ENCODE data around the gene PRRT4.

Gene PRRT4

DNA sequence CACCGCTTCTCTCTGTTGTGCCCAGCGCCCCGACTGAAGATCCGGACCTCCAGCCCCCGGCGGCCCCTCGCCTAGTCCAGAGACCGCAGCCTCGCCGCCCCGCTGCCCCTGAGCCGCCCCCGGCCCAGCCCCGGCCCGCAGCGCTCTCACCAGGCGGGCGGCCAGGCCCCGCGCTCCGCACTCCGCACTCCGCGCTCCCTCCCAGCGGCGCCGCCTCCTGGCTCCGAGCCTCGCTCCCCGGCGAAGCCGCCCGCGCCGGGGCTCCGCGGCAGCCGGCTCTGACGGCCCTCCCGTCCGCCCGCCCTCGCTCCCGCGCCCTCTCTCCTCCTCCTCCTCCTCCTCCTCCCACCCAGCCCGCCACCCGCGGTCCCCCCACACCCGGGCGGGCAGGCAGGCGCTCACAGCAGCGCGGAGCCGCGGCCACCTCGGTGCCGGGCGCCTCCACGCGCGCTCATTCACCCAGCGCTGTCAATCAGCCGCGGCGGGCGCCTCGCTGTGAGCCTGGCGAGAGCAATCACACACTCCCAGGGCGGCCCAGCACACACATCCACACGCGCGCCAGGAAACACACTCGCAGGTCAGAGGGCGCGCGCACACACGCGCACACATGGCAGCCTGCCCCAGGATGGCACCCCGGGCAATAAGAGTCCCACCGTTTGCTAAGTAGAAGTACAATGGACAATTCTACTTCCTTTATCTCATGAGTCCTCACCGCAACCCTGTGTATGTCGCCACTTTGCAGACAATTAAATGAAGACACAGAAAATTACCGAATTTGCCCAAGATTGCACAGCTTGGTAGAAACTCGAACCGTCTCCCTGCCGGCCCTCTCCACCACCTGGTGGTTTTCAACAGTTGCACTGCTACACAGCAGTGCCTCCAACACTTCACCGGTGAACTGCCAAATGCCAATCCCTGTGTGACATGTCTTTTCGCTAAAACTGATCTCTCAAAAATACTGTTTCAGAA is at the start of gene PRRT4:
PRRT4 (minus strand) TSS at position 280 of the 969 bp plus-strand sequence.
- DNase-seq (ENCODE audit: extremely low spot score): peak; percentile 50
- ChIA-PET POLR2A (no interaction called here), CTCF (interaction anchor here (1.0 kb wide), 1 partner anchor 20 kb away, joined by 3 read pairs; no protein-coding TSS in a partner anchor)
- TF ChIP-seq, protein P1, sequence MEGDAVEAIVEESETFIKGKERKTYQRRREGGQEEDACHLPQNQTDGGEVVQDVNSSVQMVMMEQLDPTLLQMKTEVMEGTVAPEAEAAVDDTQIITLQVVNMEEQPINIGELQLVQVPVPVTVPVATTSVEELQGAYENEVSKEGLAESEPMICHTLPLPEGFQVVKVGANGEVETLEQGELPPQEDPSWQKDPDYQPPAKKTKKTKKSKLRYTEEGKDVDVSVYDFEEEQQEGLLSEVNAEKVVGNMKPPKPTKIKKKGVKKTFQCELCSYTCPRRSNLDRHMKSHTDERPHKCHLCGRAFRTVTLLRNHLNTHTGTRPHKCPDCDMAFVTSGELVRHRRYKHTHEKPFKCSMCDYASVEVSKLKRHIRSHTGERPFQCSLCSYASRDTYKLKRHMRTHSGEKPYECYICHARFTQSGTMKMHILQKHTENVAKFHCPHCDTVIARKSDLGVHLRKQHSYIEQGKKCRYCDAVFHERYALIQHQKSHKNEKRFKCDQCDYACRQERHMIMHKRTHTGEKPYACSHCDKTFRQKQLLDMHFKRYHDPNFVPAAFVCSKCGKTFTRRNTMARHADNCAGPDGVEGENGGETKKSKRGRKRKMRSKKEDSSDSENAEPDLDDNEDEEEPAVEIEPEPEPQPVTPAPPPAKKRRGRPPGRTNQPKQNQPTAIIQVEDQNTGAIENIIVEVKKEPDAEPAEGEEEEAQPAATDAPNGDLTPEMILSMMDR (IDR thresholded peaks at IDR 0.05; ENCODE audit: control extremely low read depth, extremely low read depth, low read depth, missing control alignments): no peak

DNA sequence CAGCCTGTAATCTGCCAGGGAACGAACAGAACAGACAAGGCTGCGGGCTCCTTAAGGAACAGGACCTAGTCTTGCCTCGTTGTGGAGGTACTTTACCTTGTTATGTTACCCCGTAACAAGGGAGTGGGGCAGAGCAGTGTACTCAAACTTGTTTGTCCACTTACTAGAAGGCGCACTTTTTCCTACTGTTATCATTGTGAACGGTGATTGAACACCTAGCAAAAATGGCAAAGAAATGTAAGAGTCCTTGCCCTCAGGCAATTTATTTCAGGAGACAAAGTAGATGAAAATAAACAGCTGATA is 48.9 kb upstream of the PRRT4 start:
- ChIA-PET CTCF (interaction anchor here (3.0 to 42.8 kb wide), 3 partner anchors 7 to 50 kb away, joined by 12 to 963 read pairs (median 963); partner anchors contain the start of gene IMPDH1), POLR2A (no interaction called here)
- TF ChIP-seq, protein P1 (IDR thresholded peaks at IDR 0.05; ENCODE audit: control extremely low read depth, extremely low read depth, low read depth, missing control alignments): no peak
- no peak for DNase-seq (ENCODE audit: extremely low spot score)

DNA sequence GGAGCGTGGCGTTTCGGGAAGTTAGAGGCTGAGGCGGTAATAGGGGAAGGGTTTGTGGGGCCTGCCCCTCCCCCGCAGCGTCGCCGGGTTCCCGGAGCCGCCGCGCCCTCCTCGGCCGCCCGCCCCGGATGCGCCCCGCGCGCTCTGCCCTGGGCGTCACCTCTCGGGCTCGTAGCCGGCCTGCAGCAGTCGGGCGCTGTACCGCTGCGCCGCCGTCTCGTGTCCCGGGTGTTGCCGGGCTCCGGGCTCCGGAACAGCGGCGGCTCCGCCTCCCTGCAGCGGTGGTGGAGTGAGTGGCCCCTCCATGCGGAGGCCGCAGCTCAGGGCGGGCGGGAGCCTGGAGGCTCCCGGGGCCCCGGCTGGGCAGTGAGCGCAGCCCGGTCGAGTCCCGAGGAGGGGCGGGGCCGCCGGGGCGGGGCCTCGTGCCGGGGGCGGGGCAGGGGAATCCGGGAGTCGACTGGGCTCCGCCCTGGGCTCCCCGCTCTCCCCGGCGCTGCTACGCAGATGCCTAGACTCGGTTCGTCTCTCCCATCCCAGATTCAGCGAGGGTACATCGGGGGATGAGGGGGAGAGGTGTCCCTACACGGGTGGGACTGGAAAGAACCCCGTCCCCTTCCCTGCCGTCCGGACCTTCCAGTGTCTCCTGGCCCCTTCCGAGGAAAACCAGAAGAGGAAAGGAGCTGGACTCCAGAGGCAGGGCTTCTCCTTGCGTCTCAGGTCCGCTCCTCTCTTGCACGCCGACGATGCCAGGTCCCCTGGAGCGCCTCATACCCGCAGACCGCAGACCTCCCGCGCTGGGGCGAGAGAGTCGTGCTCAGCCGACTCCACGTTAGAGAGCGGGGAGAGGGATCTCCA is 48.3 kb upstream of the PRRT4 start, which contains the start of gene IMPDH1:
IMPDH1 (minus strand) TSS at position 387 of the 855 bp plus-strand sequence; CDS start at position 306, 81 bp downstream.
- ChIA-PET CTCF (interaction anchor here (2.7 to 42.8 kb wide), 4 partner anchors 8 to 51 kb away, joined by 12 to 963 read pairs (median 490); partner anchors contain the start of gene IMPDH1), POLR2A (no interaction called here)
- peak; percentile 96 for DNase-seq (ENCODE audit: extremely low spot score)
- TF ChIP-seq, protein P1 (IDR thresholded peaks at IDR 0.05; ENCODE audit: control extremely low read depth, extremely low read depth, low read depth, missing control alignments): no peak

DNA sequence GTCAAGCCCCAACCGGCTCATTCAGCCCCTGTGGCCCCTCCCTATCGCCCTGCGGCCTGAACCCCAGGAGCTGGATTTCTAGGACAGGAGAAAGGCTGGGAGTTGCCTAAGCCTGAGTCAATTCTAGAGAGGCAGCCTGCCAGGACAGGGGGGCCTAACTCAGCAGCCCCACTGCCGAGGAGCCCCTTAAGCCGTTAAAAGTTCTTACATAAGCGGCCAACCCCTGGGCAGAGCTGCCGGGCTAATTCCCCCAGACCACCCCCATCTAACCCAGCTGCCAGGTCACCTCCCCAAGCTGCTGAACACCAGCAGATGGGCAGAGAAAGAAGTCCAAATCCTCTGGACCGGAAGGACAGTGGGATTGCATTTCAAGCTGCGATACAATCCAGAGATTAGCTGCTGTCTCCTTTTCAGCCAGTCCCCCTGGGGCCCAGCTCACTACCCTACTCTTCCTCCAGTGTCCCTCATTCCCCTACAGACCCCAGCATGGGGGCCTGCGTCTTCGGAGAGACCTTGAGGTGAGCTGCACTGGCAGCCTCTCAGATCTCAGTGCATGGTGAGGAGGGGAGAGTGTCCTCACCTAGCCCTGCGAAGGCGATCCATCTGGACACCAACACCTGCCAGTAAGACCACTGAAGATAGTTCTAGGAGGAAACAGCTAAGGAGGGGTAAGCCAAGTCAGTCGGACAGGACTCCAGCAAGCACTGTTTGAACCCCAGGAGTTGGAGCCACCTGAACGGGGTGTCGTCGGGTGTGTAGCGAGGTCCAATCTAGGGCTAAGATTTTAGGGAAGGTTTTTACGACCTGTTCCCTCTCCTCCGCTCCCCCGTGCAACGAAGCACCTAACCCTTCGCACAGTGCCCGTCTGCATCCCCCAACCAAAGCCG is 47.5 kb upstream of the PRRT4 start:
- CTCF ChIA-PET: interaction anchor here (1.2 to 42.8 kb wide), 5 partner anchors 9 to 61 kb away, joined by 3 to 963 read pairs (median 18); partner anchors contain the start of gene IMPDH1
- TF ChIP-seq, protein P1 (IDR thresholded peaks at IDR 0.05; ENCODE audit: control extremely low read depth, extremely low read depth, low read depth, missing control alignments): no peak
- DNase-seq (ENCODE audit: extremely low spot score): no peak
- POLR2A ChIA-PET: no interaction called here

DNA sequence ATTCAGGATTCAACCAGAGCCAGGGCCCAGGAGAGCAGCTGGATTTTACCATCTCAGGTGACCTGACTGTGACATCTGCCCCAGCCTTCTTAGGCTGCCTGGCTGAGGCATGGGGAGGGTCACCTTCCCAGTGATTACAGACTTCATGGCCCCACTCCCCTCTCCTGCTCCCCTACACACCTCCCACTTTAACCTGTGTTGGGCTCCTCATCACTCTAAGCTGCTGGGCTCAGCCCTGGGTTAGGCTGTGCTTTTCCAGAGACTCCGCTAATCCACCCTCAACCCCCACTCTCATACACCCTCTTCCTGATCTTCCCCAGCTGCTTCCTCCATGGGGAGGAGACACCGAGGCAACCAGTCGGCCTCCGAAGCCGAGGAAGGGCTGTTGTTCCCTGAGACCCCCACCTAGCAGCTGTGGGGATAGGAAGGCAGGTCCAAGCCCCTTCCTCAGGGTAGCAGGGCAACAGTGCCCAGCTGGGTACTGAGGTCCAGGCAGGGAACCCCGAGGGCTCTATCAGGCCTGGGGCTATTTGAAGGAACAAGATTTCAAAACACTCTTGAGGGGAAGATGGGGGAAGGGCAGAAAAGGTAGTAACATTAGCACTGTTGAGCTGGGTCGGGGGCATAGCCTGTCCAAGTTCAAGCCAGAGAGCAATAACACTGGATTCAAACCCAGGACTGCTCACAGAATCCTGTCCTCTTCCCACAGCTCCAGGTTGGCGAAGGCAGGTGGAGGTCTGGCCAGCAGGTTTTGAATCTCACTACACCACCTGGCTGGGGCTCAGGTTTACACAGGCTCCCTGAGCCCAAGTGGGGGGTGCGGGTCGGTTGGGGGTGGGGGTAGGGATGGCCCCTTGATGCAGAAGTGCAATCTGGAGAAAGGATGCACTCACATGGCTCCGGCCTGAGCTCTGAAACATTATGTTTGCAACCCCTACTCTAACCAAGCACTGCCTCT is 46.5 kb upstream of the PRRT4 start:
- POLR2A ChIA-PET: no interaction called here
- CTCF ChIA-PET: interaction anchor here (0.8 to 42.8 kb wide), 6 partner anchors 9 to 365 kb away, joined by 3 to 963 read pairs (median 10); partner anchors contain the start of gene IMPDH1
- TF ChIP-seq, protein P1 (IDR thresholded peaks at IDR 0.05; ENCODE audit: control extremely low read depth, extremely low read depth, low read depth, missing control alignments): no peak
- no peak for DNase-seq (ENCODE audit: extremely low spot score)

Measured in GM10248 (cell line).